ENCODE data around the gene ZNF469. TPM values are rescaled to one million over a fixed set of nuclear protein-coding genes. Genes with fewer than 3 reads are reported as not detected.

The ZNF469 gene
- polyA plus RNA-seq, 1 donor (not counting 4 experiments of a cell fraction or from before 2014, with no cell fraction given), result not detected

DNA sequence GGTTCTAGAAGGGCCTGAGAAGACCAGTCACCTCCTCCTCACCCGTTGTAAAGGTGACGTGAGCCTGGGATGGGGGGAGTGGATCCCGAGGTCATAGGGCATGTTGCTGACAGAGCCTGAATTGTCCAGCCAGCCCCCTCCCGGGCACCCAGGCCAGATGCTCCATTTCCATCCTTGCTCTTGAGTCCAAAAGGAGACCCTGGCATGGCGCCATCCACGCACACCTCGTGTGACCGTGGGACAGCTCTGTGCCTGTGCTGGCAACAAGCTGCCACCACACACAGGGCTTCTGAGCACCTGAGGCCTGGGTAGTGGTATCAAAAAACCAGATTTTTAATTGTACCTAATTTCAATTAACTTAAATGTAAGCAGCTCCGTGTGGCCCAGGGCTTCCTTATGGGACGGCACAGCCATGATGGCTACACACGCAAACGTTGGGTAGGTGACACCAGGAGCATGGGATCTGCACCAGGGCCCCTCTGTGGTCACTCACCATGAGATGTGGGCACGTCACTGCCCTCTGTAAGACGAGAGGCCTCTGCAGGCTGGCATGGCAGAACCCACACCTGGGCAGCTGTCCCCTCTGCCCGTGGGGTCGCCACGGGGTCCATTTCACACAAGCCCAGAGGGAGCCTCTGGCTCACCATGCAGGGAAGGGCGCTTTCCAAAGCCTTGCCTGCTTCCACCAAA is 37.6 kb upstream of the ZNF469 start:
- H3K9ac ChIP-seq (ENCODE audit: control insufficient read depth, extremely low read depth, insufficient read depth, low read length), result no peak overlapping the region
- H3K36me3 ChIP-seq (ENCODE audit: control insufficient read depth in 2 of 2, extremely low read depth in 1 of 2, insufficient read depth in 2 of 2, low read length in 2 of 2), result no peaks in the 10 kb centered on the region
- FAIRE-seq, result no peak
- no peaks in the 10 kb centered on the region for H3K9me1 ChIP-seq (ENCODE audit: control insufficient read depth, extremely low read depth, insufficient read depth, low read length)
- no peak overlapping the region for H3K27ac ChIP-seq (ENCODE audit: control insufficient read depth, insufficient read depth, low read length)
- H3K79me2 ChIP-seq (ENCODE audit: control insufficient read depth, insufficient read depth, low read length), result no peaks in the 10 kb centered on the region
- H3K27me3 ChIP-seq (ENCODE audit: control insufficient read depth, extremely low read depth, insufficient read depth, low read length), result peaks cover 10% of the 10 kb centered on the region
- no peak overlapping the region for H3K4me3 ChIP-seq (ENCODE audit: control insufficient read depth in 2 of 3, extremely low read depth in 1 of 3, insufficient read depth in 2 of 3, low read depth in 1 of 3, low read length in 3 of 3)
- H2AFZ ChIP-seq (ENCODE audit: control insufficient read depth, low read length), result no peak overlapping the region
- DNase-seq (ENCODE audit: low read depth, low spot score), result no peak
- dilution Hi-C loops (cut with MboI; ENCODE audit: extremely low pct_ligation_motif_present, low sequenced_read_pairs), result no loop called here
- no peaks in the 10 kb centered on the region for H4K20me1 ChIP-seq (ENCODE audit: control insufficient read depth, extremely low read depth, insufficient read depth, low read length)
- TF ChIP-seq, protein P1, sequence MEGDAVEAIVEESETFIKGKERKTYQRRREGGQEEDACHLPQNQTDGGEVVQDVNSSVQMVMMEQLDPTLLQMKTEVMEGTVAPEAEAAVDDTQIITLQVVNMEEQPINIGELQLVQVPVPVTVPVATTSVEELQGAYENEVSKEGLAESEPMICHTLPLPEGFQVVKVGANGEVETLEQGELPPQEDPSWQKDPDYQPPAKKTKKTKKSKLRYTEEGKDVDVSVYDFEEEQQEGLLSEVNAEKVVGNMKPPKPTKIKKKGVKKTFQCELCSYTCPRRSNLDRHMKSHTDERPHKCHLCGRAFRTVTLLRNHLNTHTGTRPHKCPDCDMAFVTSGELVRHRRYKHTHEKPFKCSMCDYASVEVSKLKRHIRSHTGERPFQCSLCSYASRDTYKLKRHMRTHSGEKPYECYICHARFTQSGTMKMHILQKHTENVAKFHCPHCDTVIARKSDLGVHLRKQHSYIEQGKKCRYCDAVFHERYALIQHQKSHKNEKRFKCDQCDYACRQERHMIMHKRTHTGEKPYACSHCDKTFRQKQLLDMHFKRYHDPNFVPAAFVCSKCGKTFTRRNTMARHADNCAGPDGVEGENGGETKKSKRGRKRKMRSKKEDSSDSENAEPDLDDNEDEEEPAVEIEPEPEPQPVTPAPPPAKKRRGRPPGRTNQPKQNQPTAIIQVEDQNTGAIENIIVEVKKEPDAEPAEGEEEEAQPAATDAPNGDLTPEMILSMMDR (optimal IDR thresholded peaks at IDR 0.05 in 1 of 3, IDR thresholded peaks at IDR 0.05 in 1 of 3, conservative IDR thresholded peaks at IDR 0.05 in 1 of 3; ENCODE audit: extremely low read depth in 1 of 3, insufficient read depth in 2 of 3, low read length in 3 of 3), result no peak
- TF ChIP-seq EZH2 (IDR thresholded peaks at IDR 0.05; ENCODE audit: low read length), result no peak
- no peaks in the 10 kb centered on the region for H3K4me1 ChIP-seq (ENCODE audit: control insufficient read depth, extremely low read depth, insufficient read depth, low read length)
- no peaks in the 10 kb centered on the region for H3K9me3 ChIP-seq (ENCODE audit: control insufficient read depth, low read depth, low read length)
- no peak overlapping the region for H3K4me2 ChIP-seq (ENCODE audit: control insufficient read depth, extremely low read depth, insufficient read depth, low read depth, low read length)

DNA sequence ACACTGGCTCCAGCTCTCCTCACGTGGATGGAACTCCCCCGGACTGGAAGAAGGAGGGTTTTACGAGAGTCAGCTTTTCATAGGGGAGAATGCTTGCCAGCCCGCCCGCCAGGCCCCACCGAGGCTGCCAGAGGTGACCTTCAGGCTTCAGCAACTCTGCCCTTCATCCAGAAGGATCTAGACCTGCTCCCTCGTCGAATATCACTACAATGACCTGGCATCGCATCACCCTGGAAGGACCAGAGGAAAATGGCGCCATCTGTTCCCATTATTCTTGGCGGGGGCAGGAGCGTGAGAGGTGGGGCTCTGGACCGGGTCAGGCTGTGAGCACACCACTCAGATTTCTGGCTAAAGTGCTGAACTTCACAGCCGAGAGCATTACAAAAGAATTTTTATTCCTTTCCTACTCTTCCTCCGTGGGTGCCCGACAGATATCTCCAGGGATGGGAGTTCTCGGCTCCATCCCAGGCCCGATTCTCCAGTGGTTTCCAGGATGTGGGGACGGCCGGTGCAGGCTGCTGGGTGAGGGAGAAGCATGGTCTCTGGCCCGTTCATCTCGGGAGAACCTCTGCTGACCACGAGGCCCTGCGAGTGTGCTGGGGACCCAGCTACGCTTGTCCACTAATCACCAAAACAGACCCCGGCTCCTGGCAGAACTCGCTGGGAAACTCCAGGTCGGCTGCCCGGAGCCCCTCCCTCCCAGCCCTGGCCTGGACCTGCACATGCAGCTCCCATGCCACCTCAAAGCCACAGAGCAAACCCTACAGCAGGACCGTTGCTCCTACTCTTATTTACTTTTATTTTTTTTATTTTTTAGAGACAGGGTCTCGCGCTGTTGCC is 36.8 kb upstream of the ZNF469 start:
- dilution Hi-C loops (cut with MboI; ENCODE audit: extremely low pct_ligation_motif_present, low sequenced_read_pairs), result no loop called here
- DNase-seq (ENCODE audit: low read depth, low spot score), result no peak
- no peak for TF ChIP-seq EZH2 (IDR thresholded peaks at IDR 0.05; ENCODE audit: low read length)
- TF ChIP-seq, protein P1 (optimal IDR thresholded peaks at IDR 0.05 in 1 of 3, IDR thresholded peaks at IDR 0.05 in 1 of 3, conservative IDR thresholded peaks at IDR 0.05 in 1 of 3; ENCODE audit: extremely low read depth in 1 of 3, insufficient read depth in 2 of 3, low read length in 3 of 3), result no peak
- no peak overlapping the region for H2AFZ ChIP-seq (ENCODE audit: control insufficient read depth, low read length)
- H3K9me1 ChIP-seq (ENCODE audit: control insufficient read depth, extremely low read depth, insufficient read depth, low read length), result no peaks in the 10 kb centered on the region
- H3K4me1 ChIP-seq (ENCODE audit: control insufficient read depth, extremely low read depth, insufficient read depth, low read length), result no peaks in the 10 kb centered on the region
- no peak overlapping the region for H3K4me2 ChIP-seq (ENCODE audit: control insufficient read depth, extremely low read depth, insufficient read depth, low read depth, low read length)
- no peaks in the 10 kb centered on the region for H3K9me3 ChIP-seq (ENCODE audit: control insufficient read depth, low read depth, low read length)
- H4K20me1 ChIP-seq (ENCODE audit: control insufficient read depth, extremely low read depth, insufficient read depth, low read length), result no peaks in the 10 kb centered on the region
- H3K27me3 ChIP-seq (ENCODE audit: control insufficient read depth, extremely low read depth, insufficient read depth, low read length), result peaks cover 7% of the 10 kb centered on the region
- no peak overlapping the region for H3K9ac ChIP-seq (ENCODE audit: control insufficient read depth, extremely low read depth, insufficient read depth, low read length)
- no peaks in the 10 kb centered on the region for H3K79me2 ChIP-seq (ENCODE audit: control insufficient read depth, insufficient read depth, low read length)
- FAIRE-seq, result no peak
- H3K27ac ChIP-seq (ENCODE audit: control insufficient read depth, insufficient read depth, low read length), result no peak overlapping the region
- H3K4me3 ChIP-seq (ENCODE audit: control insufficient read depth in 2 of 3, extremely low read depth in 1 of 3, insufficient read depth in 2 of 3, low read depth in 1 of 3, low read length in 3 of 3), result no peak overlapping the region
- H3K36me3 ChIP-seq (ENCODE audit: control insufficient read depth in 2 of 2, extremely low read depth in 1 of 2, insufficient read depth in 2 of 2, low read length in 2 of 2), result no peaks in the 10 kb centered on the region
